ENCODE measurements around the gene AQP7.

DNA sequence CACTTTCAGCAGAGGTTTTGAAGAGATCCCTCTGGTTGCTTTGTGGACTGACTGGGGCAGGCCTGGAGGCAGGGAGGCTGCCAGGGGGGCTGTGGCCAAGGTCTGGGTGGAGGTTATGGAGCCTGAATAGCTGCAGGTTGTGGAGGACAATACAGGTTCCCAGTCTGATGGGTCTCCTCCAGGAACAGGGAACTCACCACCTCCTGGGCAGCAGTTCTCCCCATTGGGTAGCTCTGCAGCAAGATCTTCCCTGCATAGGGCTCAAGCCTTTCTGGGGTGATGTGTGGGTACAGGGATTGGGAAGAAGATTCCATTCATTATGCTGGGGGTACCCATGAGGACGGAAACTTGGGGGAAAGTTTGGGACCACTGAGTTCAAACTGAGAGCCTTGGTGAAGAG lies 38.2 kb upstream of the AQP7 start:
- no peak for TF ChIP-seq EZH2 (IDR thresholded peaks at IDR 0.05; ENCODE audit: borderline replicate concordance, low read depth, low read length, severe bottlenecking)
- TF ChIP-seq, protein P1, sequence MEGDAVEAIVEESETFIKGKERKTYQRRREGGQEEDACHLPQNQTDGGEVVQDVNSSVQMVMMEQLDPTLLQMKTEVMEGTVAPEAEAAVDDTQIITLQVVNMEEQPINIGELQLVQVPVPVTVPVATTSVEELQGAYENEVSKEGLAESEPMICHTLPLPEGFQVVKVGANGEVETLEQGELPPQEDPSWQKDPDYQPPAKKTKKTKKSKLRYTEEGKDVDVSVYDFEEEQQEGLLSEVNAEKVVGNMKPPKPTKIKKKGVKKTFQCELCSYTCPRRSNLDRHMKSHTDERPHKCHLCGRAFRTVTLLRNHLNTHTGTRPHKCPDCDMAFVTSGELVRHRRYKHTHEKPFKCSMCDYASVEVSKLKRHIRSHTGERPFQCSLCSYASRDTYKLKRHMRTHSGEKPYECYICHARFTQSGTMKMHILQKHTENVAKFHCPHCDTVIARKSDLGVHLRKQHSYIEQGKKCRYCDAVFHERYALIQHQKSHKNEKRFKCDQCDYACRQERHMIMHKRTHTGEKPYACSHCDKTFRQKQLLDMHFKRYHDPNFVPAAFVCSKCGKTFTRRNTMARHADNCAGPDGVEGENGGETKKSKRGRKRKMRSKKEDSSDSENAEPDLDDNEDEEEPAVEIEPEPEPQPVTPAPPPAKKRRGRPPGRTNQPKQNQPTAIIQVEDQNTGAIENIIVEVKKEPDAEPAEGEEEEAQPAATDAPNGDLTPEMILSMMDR (IDR thresholded peaks at IDR 0.05; ENCODE audit: borderline replicate concordance, extremely low read depth, low read length, poor library complexity, severe bottlenecking), result no peak
